ENCODE measurements around the gene UPF3B. TPM values are rescaled to one million over a fixed set of nuclear protein-coding genes. Genes with fewer than 3 reads are reported as not detected.

Gene UPF3B, protein sequence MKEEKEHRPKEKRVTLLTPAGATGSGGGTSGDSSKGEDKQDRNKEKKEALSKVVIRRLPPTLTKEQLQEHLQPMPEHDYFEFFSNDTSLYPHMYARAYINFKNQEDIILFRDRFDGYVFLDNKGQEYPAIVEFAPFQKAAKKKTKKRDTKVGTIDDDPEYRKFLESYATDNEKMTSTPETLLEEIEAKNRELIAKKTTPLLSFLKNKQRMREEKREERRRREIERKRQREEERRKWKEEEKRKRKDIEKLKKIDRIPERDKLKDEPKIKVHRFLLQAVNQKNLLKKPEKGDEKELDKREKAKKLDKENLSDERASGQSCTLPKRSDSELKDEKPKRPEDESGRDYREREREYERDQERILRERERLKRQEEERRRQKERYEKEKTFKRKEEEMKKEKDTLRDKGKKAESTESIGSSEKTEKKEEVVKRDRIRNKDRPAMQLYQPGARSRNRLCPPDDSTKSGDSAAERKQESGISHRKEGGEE
- 11.4 and 12.5 TPM in 2 replicates for total RNA-seq (2013; cell fraction: nucleolus; rRNA removed)
- total RNA-seq (2014; rRNA removed) (5.7 and 7.2 TPM in 2 replicates), total RNA-seq (2014; rRNA removed; fragmentation: Illumina TruSeq; extraction: Trizol) (15.0 and 16.5 TPM in 2 replicates), total RNA-seq (2021) (12.3 and 14.4 TPM in 2 replicates), polyA plus RNA-seq (2011; rRNA removed) (24.8 and 38.7 TPM in 2 replicates), polyA plus RNA-seq (2014; fragmentation: Illumina TruSeq; extraction: Trizol) (35.3 and 44.1 TPM in 2 replicates), polyA plus RNA-seq (2014; fragmentation: Nextera tagmentation; extraction: Ambion mirVana) (10 to 100 TPM; 24.6 to 27.0 TPM), polyA plus RNA-seq (2014; rRNA removed) (14.6 and 17.4 TPM in 2 replicates), polyA plus RNA-seq (2016; fragmentation: Nextera tagmentation; extraction: Ambion mirVana) (10 to 100 TPM; 22.1 to 22.2 TPM), polyA minus RNA-seq (2011; rRNA and poly(A)+ RNA removed) (4.1 and 5.0 TPM in 2 replicates), Bru-seq, nascent RNA (percentile 83 among the genes with signal in this experiment), BruChase-seq, experiment 1, labeled RNA remaining after a 6-hour chase (percentile 91 among the genes with signal in this experiment), BruChase-seq, experiment 2, labeled RNA remaining after a 2-hour chase (percentile 89 among the genes with signal in this experiment)
- 11.6 TPM for polyA plus RNA-seq (2011; ENCODE audit: low read depth)
- polyA plus RNA-seq (2011; cell fraction: cytosol; rRNA removed): 5.8 and 6.9 TPM in 2 replicates
- 12.3 and 14.4 TPM in 2 replicates for polyA plus RNA-seq (2011; cell fraction: nucleus; rRNA removed)
- polyA plus RNA-seq (2012): 16.7 and 17.3 TPM in 2 replicates
- polyA minus RNA-seq (2011; cell fraction: cytosol; rRNA and poly(A)+ RNA removed): 1.6 and 3.3 TPM in 2 replicates
- polyA minus RNA-seq (2011; cell fraction: nucleus; rRNA and poly(A)+ RNA removed): 3.3 and 3.4 TPM in 2 replicates
- long read RNA-seq, experiment 1, partial matches to known transcripts: 16 of 17 reads
- long read RNA-seq, experiment 1, other reads (novel, unspliced or antisense): 1 of 17 reads
- long read RNA-seq, experiment 2, partial matches to known transcripts: 40 of 49 reads
- long read RNA-seq, experiment 2, other reads (novel, unspliced or antisense): 9 of 49 reads

DNA sequence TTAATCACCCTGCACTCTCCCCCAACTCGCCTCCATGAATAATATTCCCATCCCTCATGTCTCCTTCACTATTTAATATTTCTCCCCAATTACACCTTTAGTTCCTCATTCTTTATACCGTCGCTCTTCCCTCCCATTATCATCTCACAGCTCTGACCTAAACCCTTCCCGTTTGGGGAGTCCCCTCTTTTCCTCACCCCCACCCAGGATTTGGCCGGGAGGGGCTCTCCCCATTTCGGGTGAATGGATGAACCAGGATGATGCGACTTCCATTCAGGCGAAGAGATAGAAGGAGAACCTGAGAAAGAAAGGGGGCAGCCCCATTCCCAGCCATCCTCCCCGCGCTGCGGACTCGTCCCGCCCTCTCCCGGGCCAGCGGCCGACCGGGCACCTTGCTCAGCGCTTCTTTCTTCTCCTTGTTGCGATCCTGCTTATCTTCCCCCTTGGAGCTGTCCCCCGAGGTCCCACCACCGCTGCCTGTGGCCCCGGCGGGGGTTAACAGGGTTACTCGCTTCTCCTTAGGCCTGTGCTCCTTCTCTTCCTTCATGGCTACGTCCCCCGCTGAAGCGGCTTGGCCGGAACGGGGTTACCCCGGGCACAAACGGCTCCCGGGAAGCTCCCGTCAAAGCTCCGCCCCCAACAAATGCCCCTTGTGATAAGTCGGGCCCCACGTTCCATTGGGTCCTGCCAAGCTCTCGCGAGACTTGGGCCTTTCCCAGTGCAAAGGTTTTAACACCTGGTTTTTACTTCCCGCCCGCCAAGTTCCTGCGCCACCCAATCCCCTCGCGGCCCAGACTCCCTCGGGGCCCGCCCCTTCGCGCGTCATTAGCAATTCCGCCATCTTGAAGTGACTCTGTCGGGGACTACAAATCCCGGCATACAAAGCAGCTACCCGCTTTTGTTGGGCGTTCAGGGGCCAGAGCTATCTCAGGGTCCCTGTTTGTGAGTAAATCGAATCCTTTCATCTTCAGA, at the start of gene UPF3B:
Gene UPF3B (minus strand): TSS at position 582 of the 972 bp plus-strand sequence. CDS start 35 bp downstream, at position 547.
- in situ Hi-C loops (cut with MboI): no loop called here
- Histone ChIP-seq H3K4me3 (peak within 1 kb of the TSS; percentile 70), H3K36me3 (ENCODE audit: control insufficient read depth in 2 of 2, insufficient read depth in 2 of 2, low read length in 1 of 2) (no peaks in the 10 kb centered on the region), H3K9me3 (replicated peaks; ENCODE audit: control insufficient read depth, insufficient read depth, low read length) (no peaks in the 10 kb centered on the region), H3K9ac (ENCODE audit: control insufficient read depth, insufficient read depth, low read length) (peak within 1 kb of the TSS; percentile 83), H3K4me2 (ENCODE audit: control insufficient read depth, insufficient read depth) (peak within 1 kb of the TSS; percentile 60), H3K4me1 (ENCODE audit: control insufficient read depth, insufficient read depth, low read length) (no peaks in the 10 kb centered on the region), H3K79me2 (ENCODE audit: control insufficient read depth, insufficient read depth, low read length) (peaks cover 16% of the 10 kb centered on the region), H2AFZ (ENCODE audit: control insufficient read depth, low read depth, low read length) (peak within 1 kb of the TSS; percentile 80), H4K20me1 (ENCODE audit: control insufficient read depth, insufficient read depth) (no peaks in the 10 kb centered on the region), H3K27ac (ENCODE audit: control insufficient read depth, insufficient read depth) (peak within 1 kb of the TSS; percentile 81), H3K27me3 (replicated peaks in 1 of 2; ENCODE audit: control insufficient read depth in 2 of 2, insufficient read depth in 2 of 2, low read length in 1 of 2) (no peaks in the 10 kb centered on the region)
- FAIRE-seq (peak; percentile 85), DNase-seq (ENCODE audit: low read depth, low spot score) (peak; percentile 84), ATAC-seq (peak; percentile 96)
- intact Hi-C loops (cut with micrococcal nuclease; ENCODE audit: unreplicated experiment): loop anchor here (2.0 kb wide), 2 partner anchors 18 to 62 kb away; partner anchors contain the start of genes NDUFA1, RNF113A and RPL39
- ChIA-PET SMC1A (ENCODE audit: uncharacterized antibody, unreplicated experiment) (interaction anchor here (0.7 to 2.9 kb wide), 7 partner anchors 18 to 285 kb away, joined by 3 to 18 read pairs (median 3); partner anchors contain the start of genes NDUFA1, RNF113A, RPL39 and SOWAHD), CTCF (interaction anchor here (1.2 to 1.7 kb wide), 5 partner anchors 18 to 68 kb away, joined by 3 to 7 read pairs (median 4); partner anchors contain the start of genes RNF113A and RPL39), RAD21 (ENCODE audit: unreplicated experiment) (interaction anchor here (0.7 to 1.7 kb wide), 10 partner anchors 16 to 243 kb away, joined by 3 to 20 read pairs (median 3); partner anchors contain the start of genes NDUFA1, RNF113A and RPL39), POLR2A (interaction anchor here (1.7 to 2.4 kb wide), 2 partner anchors 18 to 61 kb away, joined by 19 to 24 read pairs; partner anchors contain the start of genes NDUFA1, RNF113A and RPL39)
- BruUV-seq (replicated peaks): no TSS peak
- WGBS (ENCODE audit: insufficient coverage, insufficient replicate concordance, low lambda C conversion rate, missing lambda C conversion rate): 42% methylated on average over 53 of the region's 54 CpGs
- TF ChIP-seq, protein P1, sequence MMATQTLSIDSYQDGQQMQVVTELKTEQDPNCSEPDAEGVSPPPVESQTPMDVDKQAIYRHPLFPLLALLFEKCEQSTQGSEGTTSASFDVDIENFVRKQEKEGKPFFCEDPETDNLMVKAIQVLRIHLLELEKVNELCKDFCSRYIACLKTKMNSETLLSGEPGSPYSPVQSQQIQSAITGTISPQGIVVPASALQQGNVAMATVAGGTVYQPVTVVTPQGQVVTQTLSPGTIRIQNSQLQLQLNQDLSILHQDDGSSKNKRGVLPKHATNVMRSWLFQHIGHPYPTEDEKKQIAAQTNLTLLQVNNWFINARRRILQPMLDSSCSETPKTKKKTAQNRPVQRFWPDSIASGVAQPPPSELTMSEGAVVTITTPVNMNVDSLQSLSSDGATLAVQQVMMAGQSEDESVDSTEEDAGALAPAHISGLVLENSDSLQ (IDR thresholded peaks at IDR 0.05): peak; percentile 37; the same call in 1 of the 2 replicates
- TF ChIP-seq SIN3A (IDR thresholded peaks at IDR 0.05; ENCODE audit: low read depth, low read length) (no peak), MTA3 (IDR thresholded peaks at IDR 0.05; ENCODE audit: borderline replicate concordance, low read length) (no peak), ATF7 (IDR thresholded peaks at IDR 0.05; ENCODE audit: low read depth) (0 out of 2 replicates have a peak, but pooled peaks have one; percentile 15), POLR2A (IDR thresholded peaks at IDR 0.05; ENCODE audit: low read depth, low read length) (peak; percentile 78), YY1 (IDR thresholded peaks at IDR 0.05; ENCODE audit: low read depth, low read length) (peak; percentile 96), TCF12 (IDR thresholded peaks at IDR 0.05; ENCODE audit: low read depth, low read length) (peak; percentile 56; the same call in 1 of the 2 replicates), FOXK2 (IDR thresholded peaks at IDR 0.05) (no peak), YBX1 (IDR thresholded peaks at IDR 0.05) (no peak), IRF4 (IDR thresholded peaks at IDR 0.05; ENCODE audit: low read depth, low read length) (no peak)
- TF ChIP-seq, protein P2, sequence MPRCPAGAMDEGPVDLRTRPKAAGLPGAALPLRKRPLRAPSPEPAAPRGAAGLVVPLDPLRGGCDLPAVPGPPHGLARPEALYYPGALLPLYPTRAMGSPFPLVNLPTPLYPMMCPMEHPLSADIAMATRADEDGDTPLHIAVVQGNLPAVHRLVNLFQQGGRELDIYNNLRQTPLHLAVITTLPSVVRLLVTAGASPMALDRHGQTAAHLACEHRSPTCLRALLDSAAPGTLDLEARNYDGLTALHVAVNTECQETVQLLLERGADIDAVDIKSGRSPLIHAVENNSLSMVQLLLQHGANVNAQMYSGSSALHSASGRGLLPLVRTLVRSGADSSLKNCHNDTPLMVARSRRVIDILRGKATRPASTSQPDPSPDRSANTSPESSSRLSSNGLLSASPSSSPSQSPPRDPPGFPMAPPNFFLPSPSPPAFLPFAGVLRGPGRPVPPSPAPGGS (IDR thresholded peaks at IDR 0.05; ENCODE audit: borderline replicate concordance, insufficient read depth, low read depth, low read length, poor library complexity, severe bottlenecking): no peak
- TF ChIP-seq, protein P3, sequence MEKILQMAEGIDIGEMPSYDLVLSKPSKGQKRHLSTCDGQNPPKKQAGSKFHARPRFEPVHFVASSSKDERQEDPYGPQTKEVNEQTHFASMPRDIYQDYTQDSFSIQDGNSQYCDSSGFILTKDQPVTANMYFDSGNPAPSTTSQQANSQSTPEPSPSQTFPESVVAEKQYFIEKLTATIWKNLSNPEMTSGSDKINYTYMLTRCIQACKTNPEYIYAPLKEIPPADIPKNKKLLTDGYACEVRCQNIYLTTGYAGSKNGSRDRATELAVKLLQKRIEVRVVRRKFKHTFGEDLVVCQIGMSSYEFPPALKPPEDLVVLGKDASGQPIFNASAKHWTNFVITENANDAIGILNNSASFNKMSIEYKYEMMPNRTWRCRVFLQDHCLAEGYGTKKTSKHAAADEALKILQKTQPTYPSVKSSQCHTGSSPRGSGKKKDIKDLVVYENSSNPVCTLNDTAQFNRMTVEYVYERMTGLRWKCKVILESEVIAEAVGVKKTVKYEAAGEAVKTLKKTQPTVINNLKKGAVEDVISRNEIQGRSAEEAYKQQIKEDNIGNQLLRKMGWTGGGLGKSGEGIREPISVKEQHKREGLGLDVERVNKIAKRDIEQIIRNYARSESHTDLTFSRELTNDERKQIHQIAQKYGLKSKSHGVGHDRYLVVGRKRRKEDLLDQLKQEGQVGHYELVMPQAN (conservative IDR thresholded peaks at IDR 0.05): peak; percentile 60
